ENCODE results near the gene TMEM87B.

- TF ChIP-seq CTCF (IDR thresholded peaks at IDR 0.05) (no peak), EP300 (IDR thresholded peaks at IDR 0.05) (no peak), POLR2A (IDR thresholded peaks at IDR 0.05) (no peak)
Observed at GRCh38 chr2:112012556-112012955, 42.5 kb upstream of the TMEM87B start.

Data from tibial nerve (tissue), 4 donors.